ENCODE results near the gene PIP4K2C.
"Not testable (repeated sequence)": the region's sequence is repeated elsewhere in the genome, so short reads cannot be mapped to it uniquely, and the experiment has no call there.

PIP4K2C gene

DNA sequence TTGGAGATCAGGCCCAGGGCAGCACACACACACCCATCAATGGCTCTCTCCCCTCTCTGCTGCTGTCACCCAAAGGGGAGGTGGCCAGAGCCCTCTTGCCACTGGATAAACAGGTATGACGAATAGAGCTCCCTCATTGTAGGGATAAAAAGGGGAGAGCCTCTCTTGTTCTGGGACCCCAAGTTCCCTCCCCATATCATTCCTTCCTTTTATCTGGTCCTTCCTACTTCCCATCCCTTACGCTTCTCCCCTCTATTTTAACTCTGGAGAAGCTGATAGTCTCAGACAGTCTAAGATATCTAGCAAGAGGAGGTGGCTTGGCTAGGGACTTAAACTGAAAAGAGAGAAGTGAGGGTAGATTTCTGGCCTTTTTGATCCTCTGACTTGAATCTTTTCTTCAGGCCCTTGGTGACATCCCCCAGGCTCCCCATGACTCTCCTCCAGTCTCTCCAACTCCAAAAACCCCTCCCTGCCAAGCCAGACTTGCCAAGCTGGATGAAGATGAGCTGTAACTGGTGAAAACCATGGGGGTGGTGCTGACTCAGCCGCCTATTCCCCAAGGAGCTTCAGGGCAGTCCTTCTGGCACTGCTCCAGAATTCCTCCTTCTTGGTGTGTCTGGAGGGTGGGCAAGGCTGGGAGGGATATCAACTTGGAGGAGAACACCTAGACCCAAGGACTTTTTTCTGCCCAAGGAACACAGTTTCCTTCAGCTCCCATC, 25.6 kb downstream of the PIP4K2C start:
- no peak overlapping the region for H3K27ac ChIP-seq (replicated peaks)
- peaks cover 72% of the 10 kb centered on the region for H3K27me3 ChIP-seq (ENCODE audit: insufficient read depth, poor library complexity, severe bottlenecking)
- TF ChIP-seq, protein P1, sequence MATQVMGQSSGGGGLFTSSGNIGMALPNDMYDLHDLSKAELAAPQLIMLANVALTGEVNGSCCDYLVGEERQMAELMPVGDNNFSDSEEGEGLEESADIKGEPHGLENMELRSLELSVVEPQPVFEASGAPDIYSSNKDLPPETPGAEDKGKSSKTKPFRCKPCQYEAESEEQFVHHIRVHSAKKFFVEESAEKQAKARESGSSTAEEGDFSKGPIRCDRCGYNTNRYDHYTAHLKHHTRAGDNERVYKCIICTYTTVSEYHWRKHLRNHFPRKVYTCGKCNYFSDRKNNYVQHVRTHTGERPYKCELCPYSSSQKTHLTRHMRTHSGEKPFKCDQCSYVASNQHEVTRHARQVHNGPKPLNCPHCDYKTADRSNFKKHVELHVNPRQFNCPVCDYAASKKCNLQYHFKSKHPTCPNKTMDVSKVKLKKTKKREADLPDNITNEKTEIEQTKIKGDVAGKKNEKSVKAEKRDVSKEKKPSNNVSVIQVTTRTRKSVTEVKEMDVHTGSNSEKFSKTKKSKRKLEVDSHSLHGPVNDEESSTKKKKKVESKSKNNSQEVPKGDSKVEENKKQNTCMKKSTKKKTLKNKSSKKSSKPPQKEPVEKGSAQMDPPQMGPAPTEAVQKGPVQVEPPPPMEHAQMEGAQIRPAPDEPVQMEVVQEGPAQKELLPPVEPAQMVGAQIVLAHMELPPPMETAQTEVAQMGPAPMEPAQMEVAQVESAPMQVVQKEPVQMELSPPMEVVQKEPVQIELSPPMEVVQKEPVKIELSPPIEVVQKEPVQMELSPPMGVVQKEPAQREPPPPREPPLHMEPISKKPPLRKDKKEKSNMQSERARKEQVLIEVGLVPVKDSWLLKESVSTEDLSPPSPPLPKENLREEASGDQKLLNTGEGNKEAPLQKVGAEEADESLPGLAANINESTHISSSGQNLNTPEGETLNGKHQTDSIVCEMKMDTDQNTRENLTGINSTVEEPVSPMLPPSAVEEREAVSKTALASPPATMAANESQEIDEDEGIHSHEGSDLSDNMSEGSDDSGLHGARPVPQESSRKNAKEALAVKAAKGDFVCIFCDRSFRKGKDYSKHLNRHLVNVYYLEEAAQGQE (IDR thresholded peaks at IDR 0.05; ENCODE audit: insufficient replicate concordance, low read depth) = no peak
- TF ChIP-seq POLR2AphosphoS5 (IDR thresholded peaks at IDR 0.05; ENCODE audit: low read depth) = no peak
- no peak for TF ChIP-seq SPI1 (IDR thresholded peaks at IDR 0.05; ENCODE audit: borderline replicate concordance, low read depth)
- no peak for TF ChIP-seq GABPA (IDR thresholded peaks at IDR 0.05; ENCODE audit: low read depth)
- no peak for DNase-seq (ENCODE audit: low read depth in 1 of 2, low spot score in 1 of 2)
- no peak overlapping the region for H3K4me3 ChIP-seq (replicated peaks; ENCODE audit: insufficient read depth, low read length)

DNA sequence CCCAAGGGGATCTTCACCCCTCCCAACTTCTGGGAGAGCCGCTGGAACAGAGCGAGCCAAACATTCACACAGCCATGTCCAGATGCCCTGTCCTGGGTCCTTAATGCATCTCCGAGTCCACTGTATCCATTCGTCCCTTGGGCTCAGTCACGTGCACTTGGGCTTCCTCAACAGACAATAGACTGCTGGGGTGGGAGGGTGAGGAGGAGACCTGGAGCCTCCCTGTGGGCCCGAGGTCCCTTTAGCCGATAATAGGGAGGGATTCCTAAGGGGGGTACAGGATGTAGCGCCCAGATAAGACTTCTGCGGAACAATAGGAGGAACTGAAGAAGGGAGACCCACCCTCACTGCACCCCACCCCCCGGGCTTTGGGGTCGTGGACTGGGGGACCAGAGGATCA, 26.9 kb downstream of the PIP4K2C start:
- DNase-seq (ENCODE audit: low read depth in 1 of 2, low spot score in 1 of 2) = no peak
- Histone ChIP-seq H3K27me3 (ENCODE audit: insufficient read depth, poor library complexity, severe bottlenecking) (peaks cover 67% of the 10 kb centered on the region), H3K4me3 (replicated peaks; ENCODE audit: insufficient read depth, low read length) (no peak overlapping the region), H3K27ac (replicated peaks) (no peak overlapping the region)
- TF ChIP-seq, protein P1 (IDR thresholded peaks at IDR 0.05; ENCODE audit: insufficient replicate concordance, low read depth) = no peak
- TF ChIP-seq, protein P2, sequence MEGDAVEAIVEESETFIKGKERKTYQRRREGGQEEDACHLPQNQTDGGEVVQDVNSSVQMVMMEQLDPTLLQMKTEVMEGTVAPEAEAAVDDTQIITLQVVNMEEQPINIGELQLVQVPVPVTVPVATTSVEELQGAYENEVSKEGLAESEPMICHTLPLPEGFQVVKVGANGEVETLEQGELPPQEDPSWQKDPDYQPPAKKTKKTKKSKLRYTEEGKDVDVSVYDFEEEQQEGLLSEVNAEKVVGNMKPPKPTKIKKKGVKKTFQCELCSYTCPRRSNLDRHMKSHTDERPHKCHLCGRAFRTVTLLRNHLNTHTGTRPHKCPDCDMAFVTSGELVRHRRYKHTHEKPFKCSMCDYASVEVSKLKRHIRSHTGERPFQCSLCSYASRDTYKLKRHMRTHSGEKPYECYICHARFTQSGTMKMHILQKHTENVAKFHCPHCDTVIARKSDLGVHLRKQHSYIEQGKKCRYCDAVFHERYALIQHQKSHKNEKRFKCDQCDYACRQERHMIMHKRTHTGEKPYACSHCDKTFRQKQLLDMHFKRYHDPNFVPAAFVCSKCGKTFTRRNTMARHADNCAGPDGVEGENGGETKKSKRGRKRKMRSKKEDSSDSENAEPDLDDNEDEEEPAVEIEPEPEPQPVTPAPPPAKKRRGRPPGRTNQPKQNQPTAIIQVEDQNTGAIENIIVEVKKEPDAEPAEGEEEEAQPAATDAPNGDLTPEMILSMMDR (IDR thresholded peaks at IDR 0.05; ENCODE audit: insufficient read depth, low read length) = no peak
- TF ChIP-seq POLR2AphosphoS5 (IDR thresholded peaks at IDR 0.05; ENCODE audit: low read depth) (no peak), GABPA (IDR thresholded peaks at IDR 0.05; ENCODE audit: low read depth) (no peak), SPI1 (IDR thresholded peaks at IDR 0.05; ENCODE audit: borderline replicate concordance, low read depth) (no peak)

DNA sequence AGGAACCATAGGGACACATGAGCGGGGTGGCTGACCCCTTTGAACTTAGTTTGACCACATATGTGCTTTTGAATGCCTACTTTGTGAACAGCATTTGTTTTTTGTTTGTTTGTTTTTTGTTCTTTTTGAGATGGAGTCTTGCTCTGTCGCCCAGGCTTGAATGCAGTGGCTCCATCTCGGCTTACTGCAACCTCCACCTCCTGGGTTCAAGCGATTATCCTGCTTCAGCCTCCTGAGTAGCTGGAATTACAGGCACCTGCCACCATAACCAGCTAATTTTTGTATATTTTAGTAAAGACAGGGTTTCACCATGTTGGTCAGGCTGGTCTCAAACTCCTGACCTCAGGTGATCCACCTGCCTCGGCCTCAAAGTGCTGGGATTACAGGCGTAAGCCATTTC, 27.4 kb downstream of the PIP4K2C start:
- DNase-seq (ENCODE audit: low read depth in 1 of 2, low spot score in 1 of 2); H3K27ac ChIP-seq (replicated peaks); H3K4me3 ChIP-seq (replicated peaks; ENCODE audit: insufficient read depth, low read length): not testable (repeated sequence)
- H3K27me3 ChIP-seq (ENCODE audit: insufficient read depth, poor library complexity, severe bottlenecking) = peaks cover 67% of the 10 kb centered on the region

DNA sequence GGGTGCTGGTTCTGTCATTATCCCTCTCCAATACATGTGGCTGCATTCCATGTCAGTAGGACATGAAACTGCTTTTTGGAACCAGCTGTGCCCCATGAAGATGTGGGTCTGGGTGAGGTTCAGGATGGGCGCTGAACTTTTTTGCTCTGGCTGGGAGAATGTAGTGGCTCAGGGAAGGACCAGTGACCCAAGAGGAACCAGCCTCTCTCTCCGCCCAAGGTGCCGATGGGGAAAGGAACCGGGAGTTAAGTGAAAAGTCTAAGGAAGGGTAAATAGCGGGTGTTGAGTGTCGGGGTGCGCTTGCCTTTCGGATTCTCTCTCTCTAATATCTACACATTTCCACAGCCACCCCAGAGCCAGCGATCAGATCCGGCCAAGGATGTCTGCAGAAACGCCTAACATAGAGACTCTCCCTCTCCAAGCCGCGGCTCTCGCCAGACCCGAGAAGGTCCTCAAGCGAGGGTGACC, 28.0 kb downstream of the PIP4K2C start:
- no peak overlapping the region for H3K4me3 ChIP-seq (replicated peaks; ENCODE audit: insufficient read depth, low read length)
- H3K27ac ChIP-seq (replicated peaks) = no peak overlapping the region
- TF ChIP-seq SPI1 (IDR thresholded peaks at IDR 0.05; ENCODE audit: borderline replicate concordance, low read depth) = no peak
- TF ChIP-seq POLR2AphosphoS5 (IDR thresholded peaks at IDR 0.05; ENCODE audit: low read depth) = no peak
- TF ChIP-seq GABPA (IDR thresholded peaks at IDR 0.05; ENCODE audit: low read depth) = no peak
- TF ChIP-seq, protein P1 (IDR thresholded peaks at IDR 0.05; ENCODE audit: insufficient replicate concordance, low read depth) = no peak
- TF ChIP-seq, protein P2 (IDR thresholded peaks at IDR 0.05; ENCODE audit: insufficient read depth, low read length) = no peak
- no peak for DNase-seq (ENCODE audit: low read depth in 1 of 2, low spot score in 1 of 2)
- H3K27me3 ChIP-seq (ENCODE audit: insufficient read depth, poor library complexity, severe bottlenecking) = peaks cover 61% of the 10 kb centered on the region
